Lung (tissue), 12 donors: ENCODE results near the gene GP1BA. TPM values are rescaled to one million over a fixed set of nuclear protein-coding genes. Genes with fewer than 3 reads are reported as not detected.

ENCODE experiments used
- ATAC-seq: fragments of 200-7000 bp; cut with Tn5 transposase; one replicate; pipeline ENCODE4 v1.9.1; 2020; ENCODE audit warnings: moderate number of reproducible peaks; ENCODE audit not compliant: insufficient read depth, low FRiP score
- DNase-seq, 3 donors: peaks; one replicate each; pipeline ENCODE4 v3.0.0-alpha.2; 2013 to 2017
- H3K27ac ChIP-seq, 2 donors: one replicate each; pipeline ENCODE4 v1.5.1; 2013; ENCODE audit warnings: mild to moderate bottlenecking in 2 of 2, moderate library complexity in 2 of 2, control low read depth in 1 of 2, inconsistent platforms in 1 of 2, low read depth in 1 of 2, low read length in 1 of 2
- H3K27me3 ChIP-seq, 3 donors: one replicate each; pipeline ENCODE4 v1.5.1; 2013; ENCODE audit warnings: low read length in 2 of 3; ENCODE audit not compliant: control insufficient read depth in 3 of 3, insufficient read depth in 3 of 3
- H3K36me3 ChIP-seq, 4 donors: one replicate each; pipeline ENCODE4 v1.5.1; 2013; ENCODE audit warnings: low read length in 4 of 4, mild to moderate bottlenecking in 1 of 4, moderate library complexity in 1 of 4; ENCODE audit not compliant: control insufficient read depth in 4 of 4, insufficient read depth in 4 of 4
- H3K4me1 ChIP-seq, 5 donors: one replicate each; pipeline ENCODE4 v1.5.1; 2013; ENCODE audit warnings: low read length in 5 of 5, mild to moderate bottlenecking in 2 of 5, moderate library complexity in 1 of 5; ENCODE audit not compliant: control insufficient read depth in 5 of 5, insufficient read depth in 5 of 5
- H3K4me3 ChIP-seq: one replicate; pipeline ENCODE4 v1.5.1; 2013; ENCODE audit warnings: mild to moderate bottlenecking, control low read depth, moderate library complexity
- H3K9ac ChIP-seq, 2 donors: one replicate each; pipeline ENCODE4 v1.5.1; 2013; ENCODE audit warnings: low read length in 2 of 2, control low read depth in 1 of 2; ENCODE audit not compliant: insufficient read depth in 1 of 2
- H3K9me3 ChIP-seq, 4 donors: one replicate each; pipeline ENCODE4 v1.5.1; 2013; ENCODE audit warnings: low read length in 3 of 4, mild to moderate bottlenecking in 1 of 4, moderate library complexity in 1 of 4; ENCODE audit not compliant: control insufficient read depth in 4 of 4, insufficient read depth in 3 of 4
- CTCF ChIP-seq: IDR thresholded peaks from 2 replicates; pipeline ENCODE4 v1.5.1; 2012; ENCODE audit warnings: mild to moderate bottlenecking; ENCODE audit errors: control extremely low read depth, extremely low read depth
- WGBS, 2 donors: extraction: QIAGEN DNeasy Blood & Tissue Kit; methylation state at CpG; one replicate each; pipeline ENCODE4 v1.1.7; 2013; 5-methylcytosine and 5-hydroxymethylcytosine counted together
- polyA plus RNA-seq, 2 donors: library from polyadenylated mRNA; stranded (reverse); fragments of 200-250 nt; gene quantifications; one replicate each; pipeline ENCODE4 v1.2.1, GENCODE V29; 2013
- total RNA-seq, 2 donors: library from RNA; depleted of rRNA in 1 of 2; stranded (reverse); fragments of >200 nt in 1 of 2; gene quantifications; one replicate each; pipeline ENCODE4 v1.2.1, GENCODE V29; 2014 to 2021
- donor health status: control.
- donor health status: control.
- donor health status: Bipolar disorder and iron deficiency.
- donor health status: healthy.
- donor health status: DM: yes; HTN: yes; CAD: no.

Gene GP1BA
- total and polyA plus RNA-seq, 4 donors = 0.18 to 1.4 (median 0.60) TPM

- ATAC-seq = no peak
- Histone ChIP-seq H3K27ac (peak overlapping the region; percentile 90 to 94), H3K9me3 (no peaks in the 10 kb centered on the region), H3K27me3 (no peaks in the 10 kb centered on the region), H3K4me3 (peak overlapping the region; percentile 77), H3K9ac (peak overlapping the region; percentile 65 to 80), H3K4me1 (peaks cover 0 to 27% (median 13%) of the 10 kb centered on the region in 5 donors), H3K36me3 (peaks cover 5 to 26% (median 23%) of the 10 kb centered on the region in 4 donors)
- 0 to 1% methylated on average over 16 of the region's 16 CpGs for WGBS, 2 donors
- TF ChIP-seq CTCF = no peak
- DNase-seq = no peak
Observed at GRCh38 chr17:4939546-4939795, 7.4 kb downstream of the GP1BA start.

- peak; percentile 91 for ATAC-seq
Observed at GRCh38 chr17:4939796-4940554, 7.9 kb downstream of the GP1BA start, which contains the start of the genes RNF167 and SLC25A11. RNF167 (plus strand) TSS chr17:4940268; CDS start chr17:4940910, 642 bp downstream. SLC25A11 (minus strand) TSS chr17:4940046; CDS start chr17:4939910, 136 bp downstream.

GRCh38 chr17:4940555-4941318 lies 8.7 kb downstream of the GP1BA start:
- WGBS, 2 donors = 0 to 1% methylated on average over 29 of the region's 29 CpGs

More at GRCh38 chr17:4939796-4940554, 7.9 kb downstream of the GP1BA start, which contains the start of the genes RNF167 and SLC25A11:
- WGBS, 2 donors = 0% methylated on average over 72 of the region's 72 CpGs
- TF ChIP-seq CTCF = no peak
- H3K4me3 ChIP-seq = peak within 1 kb of the TSS; percentile 77
- H3K9me3 ChIP-seq = no peaks in the 10 kb centered on the region
- no peaks in the 10 kb centered on the region for H3K27me3 ChIP-seq
- peaks cover 5 to 29% (median 26%) of the 10 kb centered on the region in 4 donors for H3K36me3 ChIP-seq
- peak; percentile 98 to 100 (median 100) for DNase-seq
- peaks cover 0 to 27% (median 13%) of the 10 kb centered on the region in 5 donors for H3K4me1 ChIP-seq
- H3K27ac ChIP-seq = peak within 1 kb of the TSS; percentile 90 to 94
- H3K9ac ChIP-seq = peak within 1 kb of the TSS; percentile 73 to 86

More at GRCh38 chr17:4940555-4941318, 8.7 kb downstream of the GP1BA start:
- ATAC-seq (peak; percentile 37), DNase-seq (no peak)
- no peak for TF ChIP-seq CTCF
- peaks cover 0 to 27% (median 13%) of the 10 kb centered on the region in 5 donors for H3K4me1 ChIP-seq
- peak overlapping the region; percentile 73 to 86 for H3K9ac ChIP-seq
- H3K27me3 ChIP-seq = no peaks in the 10 kb centered on the region
- H3K9me3 ChIP-seq = no peaks in the 10 kb centered on the region
- peaks cover 9 to 35% (median 31%) of the 10 kb centered on the region in 4 donors for H3K36me3 ChIP-seq
- peak overlapping the region; percentile 61 for H3K4me3 ChIP-seq
- H3K27ac ChIP-seq = peak overlapping the region; percentile 90 to 94
